ENCODE measurements around the gene LYG1. TPM values are rescaled to one million over a fixed set of nuclear protein-coding genes. Genes with fewer than 3 reads are reported as not detected.

LYG1 gene
- total RNA-seq, 1 donor = under 0.01 TPM

DNA sequence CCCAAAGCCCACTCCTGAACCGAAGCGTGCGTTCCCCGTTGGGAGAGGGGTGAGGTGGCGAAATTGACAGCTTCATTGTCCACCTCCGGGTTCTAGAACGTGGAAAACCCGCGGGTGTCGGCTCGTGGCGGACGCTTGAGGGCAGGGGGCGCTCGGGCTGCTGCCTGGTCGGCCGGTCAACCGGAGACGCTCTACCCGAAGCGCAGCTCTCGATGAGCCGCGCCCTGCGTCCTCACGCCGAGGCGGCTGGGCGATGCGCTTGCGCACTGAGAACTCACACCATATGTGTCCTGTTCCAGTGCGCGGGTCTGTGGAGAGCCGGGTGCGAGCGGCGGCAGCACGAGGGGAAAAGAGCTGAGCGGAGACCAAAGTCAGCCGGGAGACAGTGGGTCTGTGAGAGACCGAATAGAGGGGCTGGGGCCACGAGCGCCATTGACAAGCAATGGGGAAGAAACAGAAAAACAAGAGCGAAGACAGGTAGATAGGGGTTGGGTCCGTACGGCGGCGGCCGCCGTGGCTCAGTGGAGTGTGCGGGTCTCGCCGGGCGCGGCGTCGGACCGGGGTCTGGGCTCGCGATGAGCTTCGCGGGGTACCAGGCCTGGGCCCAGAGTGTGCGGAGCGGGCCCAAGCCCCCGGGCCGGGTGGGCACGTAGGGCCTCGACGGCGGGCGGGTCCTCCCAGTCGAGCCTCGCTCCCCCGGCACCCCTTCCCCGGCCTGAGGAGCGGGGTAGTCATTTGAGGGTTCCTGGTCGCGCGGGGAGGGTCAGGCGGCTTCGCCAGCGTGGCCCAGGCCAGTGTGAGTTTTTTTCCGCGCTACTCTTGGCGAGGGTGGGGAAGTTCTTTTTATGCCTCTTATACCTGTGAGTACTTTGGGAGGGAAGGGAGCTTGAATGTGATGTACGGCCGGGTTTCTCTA is 36.4 kb upstream of the LYG1 start, which contains the start of gene EIF5B:
Gene EIF5B, plus strand, starts transcription at position 277 of the 916 bp plus-strand sequence. Its CDS starts 166 bp downstream, at position 443.
- H3K36me3 ChIP-seq (ENCODE audit: insufficient read depth, low read length) = peaks cover 9% of the 10 kb centered on the region
- TF ChIP-seq, protein P1, sequence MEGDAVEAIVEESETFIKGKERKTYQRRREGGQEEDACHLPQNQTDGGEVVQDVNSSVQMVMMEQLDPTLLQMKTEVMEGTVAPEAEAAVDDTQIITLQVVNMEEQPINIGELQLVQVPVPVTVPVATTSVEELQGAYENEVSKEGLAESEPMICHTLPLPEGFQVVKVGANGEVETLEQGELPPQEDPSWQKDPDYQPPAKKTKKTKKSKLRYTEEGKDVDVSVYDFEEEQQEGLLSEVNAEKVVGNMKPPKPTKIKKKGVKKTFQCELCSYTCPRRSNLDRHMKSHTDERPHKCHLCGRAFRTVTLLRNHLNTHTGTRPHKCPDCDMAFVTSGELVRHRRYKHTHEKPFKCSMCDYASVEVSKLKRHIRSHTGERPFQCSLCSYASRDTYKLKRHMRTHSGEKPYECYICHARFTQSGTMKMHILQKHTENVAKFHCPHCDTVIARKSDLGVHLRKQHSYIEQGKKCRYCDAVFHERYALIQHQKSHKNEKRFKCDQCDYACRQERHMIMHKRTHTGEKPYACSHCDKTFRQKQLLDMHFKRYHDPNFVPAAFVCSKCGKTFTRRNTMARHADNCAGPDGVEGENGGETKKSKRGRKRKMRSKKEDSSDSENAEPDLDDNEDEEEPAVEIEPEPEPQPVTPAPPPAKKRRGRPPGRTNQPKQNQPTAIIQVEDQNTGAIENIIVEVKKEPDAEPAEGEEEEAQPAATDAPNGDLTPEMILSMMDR (IDR thresholded peaks at IDR 0.05; ENCODE audit: extremely low read depth, low read depth, low read length) = peak; percentile 68
- no peaks in the 10 kb centered on the region for H3K9me3 ChIP-seq (ENCODE audit: low read depth, low read length)
- H3K4me1 ChIP-seq (ENCODE audit: insufficient read depth, low read length) = peaks cover 10% of the 10 kb centered on the region
- H3K79me2 ChIP-seq (ENCODE audit: insufficient read depth, low read length) = peaks cover 88% of the 10 kb centered on the region
- peaks cover 40% of the 10 kb centered on the region for H4K20me1 ChIP-seq (ENCODE audit: insufficient read depth, low read length)
- peak within 1 kb of the TSS; percentile 94 for H3K4me3 ChIP-seq (ENCODE audit: insufficient read depth, low read length)
- peak within 1 kb of the TSS; percentile 81 for H3K27ac ChIP-seq (ENCODE audit: low read depth, low read length)
- H2AFZ ChIP-seq (ENCODE audit: low read length) = peak within 1 kb of the TSS; percentile 99
- H3K27me3 ChIP-seq (ENCODE audit: insufficient read depth, low read length) = no peaks in the 10 kb centered on the region
- H3K4me2 ChIP-seq (ENCODE audit: insufficient read depth, low read length) = peak within 1 kb of the TSS; percentile 93
- peak; percentile 96 for DNase-seq (ENCODE audit: insufficient read length, low spot score, missing footprints)

DNA sequence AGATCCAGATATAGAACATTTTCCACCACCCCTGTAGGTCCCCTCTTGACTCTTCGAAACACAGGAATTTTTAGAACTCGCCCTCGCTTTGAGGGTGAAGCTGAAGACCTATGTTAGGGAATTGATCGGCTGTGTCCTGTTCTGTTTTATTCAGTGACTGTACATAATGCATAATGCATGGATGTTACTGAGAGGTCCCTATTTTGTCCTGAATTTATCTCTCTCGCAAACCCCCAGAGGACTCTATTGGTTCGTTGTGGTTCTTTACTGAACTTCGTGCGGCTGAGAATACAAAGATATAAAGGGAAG is 35.8 kb upstream of the LYG1 start:
- H4K20me1 ChIP-seq (ENCODE audit: insufficient read depth, low read length) = peaks cover 36% of the 10 kb centered on the region
- peak overlapping the region; percentile 93 for H3K4me2 ChIP-seq (ENCODE audit: insufficient read depth, low read length)
- TF ChIP-seq, protein P1 (IDR thresholded peaks at IDR 0.05; ENCODE audit: extremely low read depth, low read depth, low read length) = no peak
- H3K4me3 ChIP-seq (ENCODE audit: insufficient read depth, low read length) = peak overlapping the region; percentile 94
- H3K27ac ChIP-seq (ENCODE audit: low read depth, low read length) = peak overlapping the region; percentile 78
- H3K79me2 ChIP-seq (ENCODE audit: insufficient read depth, low read length) = peaks cover 88% of the 10 kb centered on the region
- peaks cover 16% of the 10 kb centered on the region for H3K36me3 ChIP-seq (ENCODE audit: insufficient read depth, low read length)
- no peak for DNase-seq (ENCODE audit: insufficient read length, low spot score, missing footprints)
- H3K9me3 ChIP-seq (ENCODE audit: low read depth, low read length) = no peaks in the 10 kb centered on the region
- H2AFZ ChIP-seq (ENCODE audit: low read length) = peak overlapping the region; percentile 97
- H3K27me3 ChIP-seq (ENCODE audit: insufficient read depth, low read length) = no peaks in the 10 kb centered on the region
- peaks cover 10% of the 10 kb centered on the region for H3K4me1 ChIP-seq (ENCODE audit: insufficient read depth, low read length)

DNA sequence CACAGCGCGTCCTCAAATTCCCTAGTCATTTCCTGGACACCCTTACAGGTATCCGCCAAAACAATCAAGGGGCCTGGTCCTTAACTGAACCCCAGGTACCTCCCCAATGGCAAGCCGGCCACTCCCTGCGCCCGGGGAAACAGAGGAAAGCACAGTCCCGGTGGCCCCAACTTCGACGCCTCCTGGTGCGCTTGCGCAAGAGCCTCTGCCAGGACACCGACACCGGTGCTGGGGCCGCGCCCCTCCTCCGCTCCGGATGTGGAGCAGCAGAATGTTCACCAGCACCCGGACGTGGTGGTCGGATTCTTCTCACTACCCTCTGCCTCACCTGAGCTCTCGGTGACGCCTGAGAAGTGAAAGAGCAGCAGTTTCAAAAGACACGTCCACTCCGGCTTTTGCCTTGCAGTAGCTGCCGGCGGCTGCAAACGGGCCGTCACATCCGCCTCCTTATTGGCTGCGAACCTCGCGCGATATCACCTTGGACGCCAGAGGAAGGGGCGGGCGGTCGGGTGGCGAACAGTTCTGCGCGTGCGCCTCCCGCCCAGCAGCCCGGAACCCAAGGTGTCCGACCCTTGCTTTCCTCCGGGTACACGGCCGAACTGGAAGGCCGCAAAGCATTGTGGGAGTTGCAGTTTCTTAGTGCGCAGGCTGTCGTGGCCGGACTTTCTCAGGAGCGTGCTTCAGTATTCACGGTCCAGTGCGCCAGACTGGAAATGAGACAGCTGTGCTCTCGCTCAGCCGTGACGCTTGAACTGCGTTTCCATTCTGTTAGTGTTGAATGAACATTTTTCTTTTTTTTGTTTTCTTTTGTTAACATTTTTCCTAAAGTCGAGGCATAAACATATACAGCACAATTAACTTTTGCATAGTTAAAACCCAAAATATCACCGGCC is 35.2 kb upstream of the LYG1 start, which contains the start of gene TXNDC9:
Gene TXNDC9, minus strand, starts transcription at position 423 of the 893 bp plus-strand sequence. CDS start 3,123 bp downstream, outside the sequence.
- peak within 1 kb of the TSS; percentile 99 for H2AFZ ChIP-seq (ENCODE audit: low read length)
- peak; percentile 96 for DNase-seq (ENCODE audit: insufficient read length, low spot score, missing footprints)
- no peaks in the 10 kb centered on the region for H3K9me3 ChIP-seq (ENCODE audit: low read depth, low read length)
- peaks cover 10% of the 10 kb centered on the region for H3K4me1 ChIP-seq (ENCODE audit: insufficient read depth, low read length)
- no peaks in the 10 kb centered on the region for H3K27me3 ChIP-seq (ENCODE audit: insufficient read depth, low read length)
- H4K20me1 ChIP-seq (ENCODE audit: insufficient read depth, low read length) = peaks cover 31% of the 10 kb centered on the region
- H3K27ac ChIP-seq (ENCODE audit: low read depth, low read length) = peak within 1 kb of the TSS; percentile 81
- H3K4me2 ChIP-seq (ENCODE audit: insufficient read depth, low read length) = peak within 1 kb of the TSS; percentile 93
- peak within 1 kb of the TSS; percentile 94 for H3K4me3 ChIP-seq (ENCODE audit: insufficient read depth, low read length)
- peaks cover 87% of the 10 kb centered on the region for H3K79me2 ChIP-seq (ENCODE audit: insufficient read depth, low read length)
- H3K36me3 ChIP-seq (ENCODE audit: insufficient read depth, low read length) = peaks cover 21% of the 10 kb centered on the region
- TF ChIP-seq, protein P1 (IDR thresholded peaks at IDR 0.05; ENCODE audit: extremely low read depth, low read depth, low read length) = no peak
